GM18520 (cell line): ENCODE measurements around the gene DBN1.

Source experiments
- ATAC-seq: cut with Tn5 transposase; IDR thresholded peaks from one replicate; pipeline ENCODE4 v1.9.1; 2021; ENCODE audit not compliant: unreplicated experiment

DBN1 gene

DNA sequence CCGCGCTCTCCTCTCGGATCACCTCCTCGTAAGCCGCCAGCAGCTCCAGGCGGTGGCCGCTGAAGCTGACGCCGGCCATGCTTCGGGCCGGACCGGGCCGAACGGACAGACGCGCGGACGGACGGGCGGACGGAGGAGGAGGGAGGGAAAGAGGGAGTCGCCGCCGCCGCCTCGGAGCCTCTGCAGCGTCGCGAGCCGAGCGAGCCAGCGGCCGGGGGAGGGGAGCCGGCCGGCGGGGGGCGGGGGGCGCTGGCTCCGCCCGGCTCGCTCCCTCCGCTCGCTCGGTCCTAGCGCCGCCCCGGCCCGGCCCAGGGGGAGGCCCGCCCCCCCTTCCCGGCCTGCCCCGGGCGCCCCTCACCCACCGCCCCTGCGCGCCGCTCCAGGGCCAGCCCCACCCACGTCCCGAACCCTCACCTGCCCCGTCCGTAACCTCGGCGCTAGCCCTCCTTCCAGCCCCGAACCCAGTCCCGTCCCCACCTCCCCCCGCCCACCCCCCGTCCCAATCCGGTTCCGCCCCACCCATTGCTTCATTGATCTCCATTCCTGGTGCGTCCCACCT, at the start of gene DBN1:
Gene DBN1 (minus strand): TSS at position 192 of the 559 bp plus-strand sequence. CDS start 113 bp downstream, at position 79.
- ATAC-seq, result no peak

DNA sequence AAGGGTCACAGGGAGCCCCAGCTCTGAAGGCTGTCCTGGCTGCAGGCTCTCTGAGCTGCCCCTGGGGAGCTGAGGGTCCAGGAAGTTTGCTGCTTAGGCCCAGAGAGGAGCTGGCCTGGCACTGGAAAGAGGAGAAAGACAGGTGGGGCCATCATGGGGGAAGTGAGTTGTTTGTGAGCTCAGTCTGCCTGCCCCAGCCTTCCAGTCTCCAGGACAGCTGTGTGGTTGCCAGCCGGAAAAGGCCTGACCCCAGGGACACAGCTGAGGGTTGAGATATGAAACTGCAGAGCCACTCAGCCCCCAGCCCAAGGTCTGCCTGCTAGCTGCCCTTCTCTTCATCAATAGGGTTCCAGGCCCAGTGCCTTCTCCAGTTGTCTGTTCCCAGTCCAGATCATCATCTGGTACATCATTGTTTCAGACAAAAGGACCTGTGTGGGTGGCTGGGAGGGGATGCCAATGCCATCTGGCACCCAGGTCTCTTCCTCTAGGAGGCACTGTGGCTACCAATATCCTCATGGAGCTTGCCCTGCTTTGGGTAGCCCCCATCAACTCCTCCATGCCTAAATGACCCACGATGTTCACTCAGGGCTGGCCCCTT, 47.6 kb upstream of the DBN1 start:
- ATAC-seq, result no peak

- ATAC-seq, result no peak
Measured at GRCh38 chr5:177520271-177520670, 46.8 kb upstream of the DBN1 start.

DNA sequence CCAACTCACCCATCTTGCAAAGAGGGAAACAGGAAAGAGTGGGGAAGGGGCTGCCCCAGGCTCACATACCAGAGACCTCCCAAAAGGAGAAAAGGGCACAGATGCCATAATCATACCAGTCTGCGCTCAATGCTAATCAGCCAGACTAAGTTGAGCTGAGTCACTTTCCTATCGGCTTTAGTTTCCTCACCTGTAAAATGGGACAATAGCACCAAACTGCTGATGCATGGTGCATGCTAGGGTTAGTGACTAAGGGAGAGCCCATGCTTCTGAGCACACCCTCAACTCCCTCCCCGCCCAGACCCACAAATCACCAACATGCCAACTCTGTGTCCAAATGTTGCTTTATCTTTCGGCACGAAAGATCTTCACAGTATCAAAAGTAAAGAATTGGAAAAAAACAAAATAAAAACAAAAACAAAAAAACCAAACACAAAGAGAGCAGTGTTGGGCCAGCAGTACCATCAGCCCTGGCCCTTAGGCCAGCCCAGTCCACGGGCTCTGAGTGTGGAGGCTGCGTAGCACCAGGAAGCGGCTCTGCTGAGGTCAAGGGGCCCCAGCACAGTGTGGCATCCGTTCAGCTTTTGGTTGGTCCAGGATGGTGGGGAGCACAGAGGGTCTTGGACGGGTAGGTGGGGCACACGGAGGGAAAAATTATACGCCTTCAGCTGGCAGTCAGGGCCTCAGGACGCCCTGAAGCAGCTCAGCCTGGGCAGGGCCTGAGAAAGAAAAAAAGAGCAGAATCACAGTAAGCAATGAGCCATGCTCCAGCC, 46.2 kb upstream of the DBN1 start:
- no peak for ATAC-seq

DNA sequence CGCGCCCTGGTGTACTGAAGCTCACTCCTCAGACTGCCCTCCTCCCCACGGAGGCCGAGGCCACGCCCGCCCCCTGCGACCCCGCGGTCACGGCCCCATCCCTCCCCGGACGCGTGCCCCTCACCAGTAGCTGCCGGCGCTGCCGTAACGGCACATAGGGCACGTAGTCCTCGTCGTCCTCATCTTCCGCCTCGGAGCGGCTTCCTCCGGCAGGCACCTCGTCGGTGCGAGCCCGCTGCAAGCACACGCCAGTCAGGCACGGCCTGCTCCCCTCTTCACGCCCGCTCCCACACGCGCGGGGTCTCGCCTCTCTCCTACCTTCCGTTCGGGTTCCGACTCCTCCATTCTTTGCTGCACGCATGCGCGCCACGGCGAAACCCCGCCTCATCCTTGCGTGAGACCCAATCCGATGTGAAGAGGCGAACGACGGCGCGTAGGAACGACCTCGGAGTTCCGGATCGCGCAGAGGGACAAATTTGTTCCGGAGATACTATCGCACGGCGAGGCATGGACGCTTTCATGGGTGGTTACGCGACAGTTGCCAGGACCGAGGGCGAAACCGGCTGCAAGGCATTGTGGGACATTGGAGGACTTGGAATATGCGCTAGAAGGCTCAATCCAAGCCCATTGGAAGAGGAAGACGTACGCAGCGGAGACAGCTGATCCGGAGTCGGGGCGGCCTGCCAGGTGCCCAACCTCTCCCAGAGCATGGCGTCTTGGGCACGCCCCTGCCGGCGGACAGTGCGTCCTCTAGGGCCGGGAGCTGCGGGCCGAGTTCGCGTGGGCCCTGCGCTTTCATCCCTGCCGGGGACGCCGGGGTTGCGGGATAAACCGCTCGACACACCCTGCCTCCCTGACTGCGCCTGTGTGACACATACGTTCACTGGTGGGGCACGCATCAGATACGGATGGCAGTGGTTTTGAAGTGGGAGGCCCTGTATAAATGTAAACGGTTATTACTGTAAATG, 43.5 kb upstream of the DBN1 start, which contains the start of gene DDX41:
Gene DDX41 (minus strand): TSS at position 361 of the 968 bp plus-strand sequence. CDS start 16 bp downstream, at position 345.
- peak; percentile 81 for ATAC-seq

DNA sequence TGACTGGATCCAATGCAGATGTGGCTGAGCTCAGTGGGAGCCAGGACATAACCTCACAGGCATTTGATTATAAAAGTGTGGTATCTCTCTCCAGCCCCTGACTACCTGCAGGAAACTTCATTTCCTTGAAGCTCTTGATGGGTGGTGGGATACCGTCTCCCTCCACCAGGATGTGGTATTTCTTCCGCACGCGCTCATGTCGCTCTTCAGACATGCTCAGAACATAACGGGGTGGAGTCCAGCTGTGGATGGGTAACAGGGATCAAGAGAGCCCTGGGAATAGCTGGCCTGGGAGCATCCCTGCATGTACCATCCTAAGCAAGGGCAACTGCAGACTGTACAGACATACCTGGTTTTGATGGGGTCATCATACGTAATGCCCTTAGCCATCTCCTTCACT, 42.1 kb upstream of the DBN1 start:
- no peak for ATAC-seq

GRCh38 chr5:177514541-177514940, 41.1 kb upstream of the DBN1 start:
- no peak for ATAC-seq

- no peak for ATAC-seq
Measured at GRCh38 chr5:177513500-177513899, 40.1 kb upstream of the DBN1 start.

- no peak for ATAC-seq
Measured at GRCh38 chr5:177512736-177513380, 39.4 kb upstream of the DBN1 start.

DNA sequence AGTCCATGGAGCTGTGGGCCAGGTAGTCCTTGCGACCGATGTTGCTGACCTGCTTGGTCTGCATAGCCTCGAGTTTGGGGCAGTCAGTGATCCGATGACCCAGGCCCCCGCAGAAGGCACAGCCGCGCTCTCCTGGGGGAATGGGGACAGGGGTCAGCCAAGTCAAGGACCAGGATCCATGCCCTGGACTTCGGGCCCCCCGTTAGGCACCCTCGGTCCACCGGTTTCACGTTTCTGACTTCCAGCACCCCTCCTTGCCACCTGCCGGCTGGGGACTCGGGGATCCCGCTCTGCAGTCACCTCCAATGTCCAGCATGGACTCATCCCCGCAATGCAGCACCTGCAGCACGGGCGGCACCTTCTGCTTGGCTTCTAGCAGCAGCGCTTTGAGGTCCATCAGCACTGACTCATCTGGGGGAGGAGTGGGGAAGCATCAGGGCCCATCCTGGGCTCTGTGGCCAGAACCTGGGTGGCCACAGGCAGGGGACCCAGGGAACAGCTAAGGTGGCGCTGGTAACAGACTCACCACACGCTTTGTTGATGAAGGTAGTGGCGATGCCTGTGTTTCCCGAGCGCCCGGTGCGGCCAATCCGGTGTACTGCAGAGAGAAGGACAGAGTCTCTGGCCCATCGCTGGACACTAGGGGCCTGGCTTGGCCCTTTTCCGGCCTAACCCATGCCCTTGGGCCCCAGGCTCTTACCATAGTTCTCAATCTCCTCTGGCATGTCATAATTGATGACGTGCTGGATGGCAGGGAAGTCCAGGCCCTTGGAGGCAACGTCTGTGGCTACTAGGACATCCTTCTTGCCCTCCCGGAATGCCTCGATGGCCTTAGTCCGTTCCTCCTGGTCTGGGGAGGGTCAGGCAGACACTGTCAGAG, 38.6 kb upstream of the DBN1 start:
- ATAC-seq, result no peak

GRCh38 chr5:177511181-177511580, 37.7 kb upstream of the DBN1 start:
- ATAC-seq, result no peak

GRCh38 chr5:177510567-177511053, 37.2 kb upstream of the DBN1 start:
- ATAC-seq, result no peak

GRCh38 chr5:177509991-177510566, 36.6 kb upstream of the DBN1 start:
- no peak for ATAC-seq

GRCh38 chr5:177509381-177509951, 36.0 kb upstream of the DBN1 start, which contains the start of gene DOK3:
DOK3 (minus strand) TSS chr5:177509826; CDS start chr5:177509540, 286 bp downstream.
- no peak for ATAC-seq

DNA sequence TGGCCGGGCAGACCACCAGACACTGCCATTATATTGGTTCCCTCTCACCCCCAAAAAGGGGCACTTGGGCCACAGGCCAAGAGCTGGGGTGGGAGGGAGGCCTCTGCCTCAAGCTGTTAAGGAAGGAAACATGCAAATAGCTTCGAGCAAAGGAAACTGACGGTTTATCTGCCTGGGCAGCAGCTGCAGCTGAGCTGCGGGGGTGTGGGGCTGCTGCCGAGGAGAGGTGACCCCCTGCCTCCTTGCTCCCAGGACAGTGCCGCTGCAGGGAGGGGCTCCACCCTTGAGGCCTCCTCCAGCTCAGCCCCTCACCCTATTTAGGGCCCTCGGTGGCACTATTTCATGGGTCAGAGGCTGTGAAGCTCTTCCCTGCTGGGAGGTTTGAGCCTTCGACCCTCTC, 35.4 kb upstream of the DBN1 start:
- no peak for ATAC-seq

DNA sequence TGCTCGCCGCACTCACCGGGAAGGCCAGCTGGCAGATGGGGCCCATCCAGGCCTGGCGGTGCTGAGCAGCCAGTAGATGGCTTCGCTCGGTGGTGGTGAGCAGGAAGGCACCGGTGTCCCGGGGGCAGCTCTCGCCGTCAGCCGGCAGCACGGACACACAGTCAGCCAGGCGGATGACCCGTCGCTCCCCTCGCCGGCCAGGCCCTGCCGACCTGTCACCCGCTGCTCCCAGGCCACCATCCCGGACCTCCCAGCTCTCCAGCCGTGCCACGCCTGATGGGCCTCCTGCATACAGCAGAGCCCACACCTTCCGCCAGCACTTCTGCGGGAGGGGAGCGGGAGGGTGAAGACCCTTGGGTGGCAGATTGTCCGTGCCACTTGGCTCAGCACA, 34.8 kb upstream of the DBN1 start:
- no peak for ATAC-seq

DNA sequence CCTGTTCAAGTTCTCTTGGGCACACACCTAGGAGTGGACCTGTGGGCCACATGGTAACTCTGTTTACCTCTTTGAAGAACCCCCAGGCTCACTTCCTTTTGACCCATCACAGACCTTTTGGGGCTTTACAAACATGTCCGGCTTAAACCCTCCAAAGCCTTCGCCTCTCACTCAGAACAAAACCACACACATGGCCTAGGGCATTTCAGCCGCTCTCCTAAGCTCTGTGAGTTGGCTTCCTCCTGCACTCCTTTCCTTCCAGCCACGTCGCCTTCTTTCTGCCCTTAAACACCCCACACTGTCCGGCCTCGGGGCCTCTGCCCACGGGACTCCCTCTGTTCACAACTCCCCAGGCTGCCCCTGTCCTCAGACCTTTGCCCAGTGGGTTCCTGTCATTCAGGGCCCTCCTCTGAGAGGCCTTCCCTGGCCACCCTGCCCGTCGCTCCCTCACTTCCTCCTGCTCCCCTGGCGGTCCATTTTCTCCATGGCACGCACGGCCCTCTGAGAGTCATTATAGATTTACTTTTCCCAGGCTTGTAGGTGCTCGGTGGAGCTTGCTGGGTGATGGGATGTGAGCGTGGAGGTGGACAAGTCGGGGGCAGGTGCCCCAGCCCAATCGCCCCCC, 34.3 kb upstream of the DBN1 start:
- ATAC-seq, result no peak

- ATAC-seq, result no peak
Measured at GRCh38 chr5:177507165-177507564, 33.7 kb upstream of the DBN1 start.
